ENCODE data around the gene ZMAT5. TPM values are rescaled to one million over a fixed set of nuclear protein-coding genes. Genes with fewer than 3 reads are reported as not detected.

ZMAT5 gene
- total and polyA plus RNA-seq, 2 of the 13 experiments (the other 11 are each of a cell fraction or from before 2014, with no cell fraction given): 20.7 to 27.8 TPM

- TF ChIP-seq ZNF362 (CRISPR knock-in tag; IDR thresholded peaks at IDR 0.05; ENCODE audit: borderline replicate concordance) (0 out of 2 replicates have a peak, but pooled peaks have one; percentile 16), POLR2AphosphoS5 (IDR thresholded peaks at IDR 0.05; ENCODE audit: low read depth, low read length) (peak; percentile 82), PCBP2 (optimal IDR thresholded peaks at IDR 0.05; ENCODE audit: low read depth, low read length, poor library complexity, severe bottlenecking) (no peak), FOXA1 (IDR thresholded peaks at IDR 0.05) (no peak), FOXA1 (CRISPR knock-in tag; IDR thresholded peaks at IDR 0.05) (no peak), ZNF354B (CRISPR knock-in tag; IDR thresholded peaks at IDR 0.05) (no peak), ASH2L (IDR thresholded peaks at IDR 0.05; ENCODE audit: insufficient read length, low read depth, low read length) (peak; percentile 51), ZNF652 (CRISPR knock-in tag; IDR thresholded peaks at IDR 0.05; ENCODE audit: borderline replicate concordance, low read depth) (no peak), TRIM24 (CRISPR knock-in tag; IDR thresholded peaks at IDR 0.05) (no peak), ZFX (CRISPR knock-in tag; IDR thresholded peaks at IDR 0.05; ENCODE audit: low read depth) (peak; percentile 81), SP2 (CRISPR knock-in tag; IDR thresholded peaks at IDR 0.05) (0 out of 2 replicates have a peak, but pooled peaks have one; percentile 33), ZFP91 (CRISPR knock-in tag; IDR thresholded peaks at IDR 0.05; ENCODE audit: borderline replicate concordance) (peak; percentile 64), HNF4G (IDR thresholded peaks at IDR 0.05; ENCODE audit: borderline replicate concordance, low read depth, low read length) (no peak), HNF4G (CRISPR knock-in tag; IDR thresholded peaks at IDR 0.05; ENCODE audit: borderline replicate concordance, low read depth) (0 out of 2 replicates have a peak, but pooled peaks have one; percentile 17), ZNF639 (CRISPR knock-in tag; conservative IDR thresholded peaks at IDR 0.05) (no peak; the same call in 1 of the 2 replicates), ZNF788 (CRISPR knock-in tag; IDR thresholded peaks at IDR 0.05; ENCODE audit: borderline replicate concordance) (peak; percentile 3; the same call in 1 of the 2 replicates), ZNF234 (CRISPR knock-in tag; conservative IDR thresholded peaks at IDR 0.05) (no peak), ZNF331 (CRISPR knock-in tag; IDR thresholded peaks at IDR 0.05) (0 out of 2 replicates have a peak, but pooled peaks have one; percentile 48), MEIS2 (CRISPR knock-in tag; IDR thresholded peaks at IDR 0.05) (peak; percentile 72; the same call in 1 of the 2 replicates), KLF13 (CRISPR knock-in tag; IDR thresholded peaks at IDR 0.05) (0 out of 2 replicates have a peak, but pooled peaks have one; percentile 83), HDAC2 (CRISPR knock-in tag; IDR thresholded peaks at IDR 0.05) (peak; percentile 52; the same call in 1 of the 2 replicates), CTCF (CRISPR knock-in tag; IDR thresholded peaks at IDR 0.05) (no peak), ZNF619 (CRISPR knock-in tag; IDR thresholded peaks at IDR 0.05) (no peak), ZSCAN22 (CRISPR knock-in tag; IDR thresholded peaks at IDR 0.05) (no peak)
Measured at GRCh38 chr22:29767171-29768051, 604 bp upstream of the ZMAT5 start, which contains the start of gene UQCR10 (continued).
